ENCODE measurements around the gene CABP4. TPM values are rescaled to one million over a fixed set of nuclear protein-coding genes. Genes with fewer than 3 reads are reported as not detected.

Gene CABP4
- total RNA-seq, 4 donors from 2014 or later: 0.65 to 4.6 (median 3.0) TPM

DNA sequence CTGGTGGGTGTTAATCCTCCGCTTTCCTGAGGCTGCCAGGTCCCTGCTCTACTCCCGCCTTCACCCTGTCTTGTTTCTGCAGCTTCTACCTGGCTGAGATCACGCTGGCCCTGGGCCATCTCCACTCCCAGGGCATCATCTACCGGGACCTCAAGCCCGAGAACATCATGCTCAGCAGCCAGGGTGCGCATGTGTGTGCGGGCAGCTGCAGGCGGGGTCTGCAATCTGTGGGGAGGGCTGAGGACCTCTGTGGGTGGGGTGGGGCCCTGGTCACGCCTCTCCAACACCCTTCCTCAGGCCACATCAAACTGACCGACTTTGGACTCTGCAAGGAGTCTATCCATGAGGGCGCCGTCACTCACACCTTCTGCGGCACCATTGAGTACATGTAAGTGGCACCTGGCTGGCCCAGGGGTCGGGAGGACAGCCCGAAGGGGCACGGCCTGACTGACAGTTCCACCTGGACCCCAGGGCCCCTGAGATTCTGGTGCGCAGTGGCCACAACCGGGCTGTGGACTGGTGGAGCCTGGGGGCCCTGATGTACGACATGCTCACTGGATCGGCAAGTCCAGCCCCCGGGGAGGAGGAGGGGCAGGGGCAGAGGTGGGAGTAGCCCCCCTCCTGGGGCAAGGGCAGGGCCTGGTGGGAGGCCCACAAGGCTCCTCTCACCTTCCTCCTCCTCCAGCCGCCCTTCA is 22.4 kb upstream of the CABP4 start:
- DNase-seq (ENCODE audit: low spot score): no peak
- TF ChIP-seq, protein P1, sequence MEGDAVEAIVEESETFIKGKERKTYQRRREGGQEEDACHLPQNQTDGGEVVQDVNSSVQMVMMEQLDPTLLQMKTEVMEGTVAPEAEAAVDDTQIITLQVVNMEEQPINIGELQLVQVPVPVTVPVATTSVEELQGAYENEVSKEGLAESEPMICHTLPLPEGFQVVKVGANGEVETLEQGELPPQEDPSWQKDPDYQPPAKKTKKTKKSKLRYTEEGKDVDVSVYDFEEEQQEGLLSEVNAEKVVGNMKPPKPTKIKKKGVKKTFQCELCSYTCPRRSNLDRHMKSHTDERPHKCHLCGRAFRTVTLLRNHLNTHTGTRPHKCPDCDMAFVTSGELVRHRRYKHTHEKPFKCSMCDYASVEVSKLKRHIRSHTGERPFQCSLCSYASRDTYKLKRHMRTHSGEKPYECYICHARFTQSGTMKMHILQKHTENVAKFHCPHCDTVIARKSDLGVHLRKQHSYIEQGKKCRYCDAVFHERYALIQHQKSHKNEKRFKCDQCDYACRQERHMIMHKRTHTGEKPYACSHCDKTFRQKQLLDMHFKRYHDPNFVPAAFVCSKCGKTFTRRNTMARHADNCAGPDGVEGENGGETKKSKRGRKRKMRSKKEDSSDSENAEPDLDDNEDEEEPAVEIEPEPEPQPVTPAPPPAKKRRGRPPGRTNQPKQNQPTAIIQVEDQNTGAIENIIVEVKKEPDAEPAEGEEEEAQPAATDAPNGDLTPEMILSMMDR (IDR thresholded peaks at IDR 0.05): no peak
- ATAC-seq (ENCODE audit: low FRiP score): no peak

DNA sequence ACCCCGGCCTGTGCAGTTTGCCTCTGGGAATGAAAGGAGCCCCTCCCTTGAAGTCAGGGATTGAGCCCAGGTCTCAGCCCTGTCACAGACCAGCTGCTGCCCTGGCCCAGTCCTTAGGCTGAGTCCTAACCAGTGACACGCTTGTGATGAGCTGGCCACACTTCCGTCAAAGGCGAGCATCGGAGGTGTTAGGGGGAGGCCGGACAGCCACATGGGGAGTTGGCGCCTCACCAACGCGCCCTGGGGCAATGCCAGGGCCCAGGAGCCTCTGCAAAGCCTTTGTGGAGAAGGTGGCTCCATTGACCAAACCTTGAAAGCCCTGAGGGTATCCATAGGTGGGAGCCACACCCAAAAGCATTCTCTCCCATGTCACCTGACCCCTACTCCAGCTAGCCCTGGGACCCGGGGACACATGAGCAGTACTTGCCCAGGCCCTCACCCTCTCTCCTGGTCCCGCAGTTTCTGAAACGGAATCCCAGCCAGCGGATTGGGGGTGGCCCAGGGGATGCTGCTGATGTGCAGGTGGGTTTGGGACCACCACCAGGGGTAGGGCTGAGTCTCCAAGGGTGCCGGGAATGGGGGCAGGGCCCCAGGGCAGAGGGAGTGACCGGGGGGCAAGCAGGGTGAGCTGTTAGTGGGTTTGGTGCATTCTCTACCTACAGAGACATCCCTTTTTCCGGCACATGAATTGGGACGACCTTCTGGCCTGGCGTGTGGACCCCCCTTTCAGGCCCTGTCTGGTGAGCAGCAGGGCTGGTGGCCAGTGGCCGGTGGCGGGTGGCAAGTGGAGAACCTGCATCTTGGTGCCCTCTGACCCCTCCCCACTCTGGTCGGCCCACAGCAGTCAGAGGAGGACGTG is 21.4 kb upstream of the CABP4 start:
- TF ChIP-seq, protein P1 (IDR thresholded peaks at IDR 0.05): no peak
- DNase-seq (ENCODE audit: low spot score): no peak
- ATAC-seq (ENCODE audit: low FRiP score): no peak

DNA sequence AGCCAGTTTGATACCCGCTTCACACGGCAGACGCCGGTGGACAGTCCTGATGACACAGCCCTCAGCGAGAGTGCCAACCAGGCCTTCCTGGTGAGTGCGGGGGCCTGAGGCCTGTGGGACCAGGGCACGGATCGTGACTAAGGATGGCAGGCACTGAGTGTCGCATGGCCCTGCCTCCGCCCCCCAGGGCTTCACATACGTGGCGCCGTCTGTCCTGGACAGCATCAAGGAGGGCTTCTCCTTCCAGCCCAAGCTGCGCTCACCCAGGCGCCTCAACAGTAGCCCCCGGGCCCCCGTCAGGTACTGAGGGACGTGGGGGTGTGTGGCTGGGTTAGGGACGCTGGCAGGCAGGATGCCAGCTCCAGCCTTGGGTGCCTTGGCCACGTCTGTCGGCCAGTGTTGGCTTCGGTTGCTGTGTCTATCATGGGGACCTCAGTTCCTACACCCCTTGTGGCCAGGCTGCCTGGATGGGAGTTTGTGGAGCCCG is 20.7 kb upstream of the CABP4 start:
- ATAC-seq (ENCODE audit: low FRiP score): no peak
- DNase-seq (ENCODE audit: low spot score): no peak
- TF ChIP-seq, protein P1 (IDR thresholded peaks at IDR 0.05): no peak

DNA sequence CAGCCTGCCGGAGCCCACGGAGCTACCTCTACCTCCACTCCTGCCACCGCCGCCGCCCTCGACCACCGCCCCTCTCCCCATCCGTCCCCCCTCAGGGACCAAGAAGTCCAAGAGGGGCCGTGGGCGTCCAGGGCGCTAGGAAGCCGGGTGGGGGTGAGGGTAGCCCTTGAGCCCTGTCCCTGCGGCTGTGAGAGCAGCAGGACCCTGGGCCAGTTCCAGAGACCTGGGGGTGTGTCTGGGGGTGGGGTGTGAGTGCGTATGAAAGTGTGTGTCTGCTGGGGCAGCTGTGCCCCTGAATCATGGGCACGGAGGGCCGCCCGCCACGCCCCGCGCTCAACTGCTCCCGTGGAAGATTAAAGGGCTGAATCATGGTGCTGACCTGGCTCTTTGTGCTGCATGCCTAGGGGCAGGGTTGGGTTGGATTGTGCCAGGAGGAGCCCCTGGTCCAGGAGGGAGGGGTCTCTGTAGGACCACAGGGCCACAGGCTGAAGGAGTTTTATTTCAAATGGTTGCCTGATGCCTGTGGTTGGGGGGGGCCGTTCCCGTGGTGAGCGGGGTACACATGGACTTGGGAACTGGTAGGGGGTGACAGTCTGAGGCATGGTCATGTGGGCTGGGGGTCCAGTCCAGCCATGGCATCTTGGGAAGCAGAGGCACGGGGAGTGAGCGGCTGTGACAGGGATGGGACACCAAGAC is 20.0 kb upstream of the CABP4 start:
- ATAC-seq (ENCODE audit: low FRiP score) (no peak), DNase-seq (ENCODE audit: low spot score) (no peak)
- TF ChIP-seq, protein P1 (IDR thresholded peaks at IDR 0.05): no peak

DNA sequence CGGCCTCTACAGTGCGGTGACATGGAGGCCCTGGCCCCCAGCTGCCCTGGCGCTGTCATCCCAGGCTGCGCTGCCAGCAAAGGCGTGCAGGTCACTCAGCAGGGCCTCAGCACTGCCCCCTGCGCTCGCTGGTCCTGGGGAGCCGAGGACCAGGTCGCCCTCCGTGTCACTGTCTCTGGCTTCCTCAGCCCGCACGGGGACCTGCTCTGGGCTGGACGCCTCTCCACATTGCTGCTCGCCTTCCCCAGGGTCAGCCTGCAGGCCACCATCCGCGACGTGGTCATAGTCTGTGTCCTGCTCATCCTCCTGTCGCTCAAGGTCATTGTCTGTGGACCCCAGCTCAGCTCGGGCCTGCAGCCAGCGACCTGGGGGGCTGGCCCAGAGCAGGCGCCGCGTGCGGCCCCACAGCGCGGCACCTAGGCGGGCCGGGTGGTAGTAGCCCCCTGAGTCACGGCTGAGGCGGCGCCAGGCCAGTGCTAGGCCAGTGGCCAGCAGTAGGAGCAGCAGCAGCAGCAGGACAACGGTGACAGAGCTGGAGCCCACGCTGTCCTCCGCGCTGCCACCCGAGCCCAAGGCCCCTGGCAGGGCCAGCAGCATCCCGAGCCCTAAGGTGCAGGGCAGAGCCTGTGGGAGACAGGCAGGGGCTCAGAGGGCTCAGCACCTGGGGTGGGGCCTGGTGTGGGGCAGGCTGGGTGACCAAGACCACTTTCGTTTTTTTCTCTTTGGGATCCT is 19.3 kb upstream of the CABP4 start:
- TF ChIP-seq, protein P1 (IDR thresholded peaks at IDR 0.05): no peak
- ATAC-seq (ENCODE audit: low FRiP score): no peak
- DNase-seq (ENCODE audit: low spot score): no peak

DNA sequence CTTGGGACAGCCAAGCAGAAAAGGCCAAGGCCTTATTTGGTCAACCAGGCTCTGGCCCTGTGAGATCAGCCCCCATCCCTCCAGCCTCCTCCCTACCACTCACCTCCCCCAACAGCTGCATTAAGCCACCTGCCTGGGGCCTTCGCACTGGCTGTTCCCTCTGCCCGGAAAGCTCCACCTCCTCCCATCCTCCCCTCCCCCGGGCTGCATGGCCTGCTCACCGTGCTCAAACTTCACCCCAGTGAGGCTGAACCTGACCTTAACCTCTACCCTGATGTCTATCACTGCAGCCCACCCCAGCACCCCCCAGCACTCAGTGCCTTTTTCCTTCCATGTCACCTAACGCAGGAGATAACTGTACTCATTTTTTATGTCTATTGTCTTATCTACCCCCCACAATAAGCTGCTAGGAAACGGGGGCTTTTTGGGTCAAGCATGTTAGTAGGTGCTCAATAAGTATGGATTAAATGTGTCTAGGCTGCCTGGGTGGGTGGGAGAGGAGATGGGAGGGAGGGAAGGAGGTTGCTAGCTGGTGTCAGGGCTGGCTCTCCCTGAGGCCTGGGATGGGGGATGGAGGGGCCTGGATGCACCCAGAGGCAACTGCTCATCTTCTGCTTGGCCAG is 18.6 kb upstream of the CABP4 start:
- TF ChIP-seq, protein P1 (IDR thresholded peaks at IDR 0.05): no peak
- no peak for DNase-seq (ENCODE audit: low spot score)
- ATAC-seq (ENCODE audit: low FRiP score): no peak

Measured in omental fat pad (tissue), 4 donors.